Suprapubic skin (tissue), 4 donors: ENCODE results near the gene PRKG2.

Experiments used
- EP300 ChIP-seq: sonication (generic); formaldehyde crosslinking; IDR thresholded peaks from one replicate; pipeline ENCODE4 v1.6.1; 2017; ENCODE audit warnings: antibody characterized with exemption
- POLR2A ChIP-seq, 2 donors: fragments of 450-650 bp; IDR thresholded peaks; one replicate each; pipeline ENCODE4 v1.6.1; 2017; ENCODE audit warnings: antibody characterized with exemption in 2 of 2, mild to moderate bottlenecking in 2 of 2, moderate library complexity in 2 of 2
- POLR2AphosphoS5 ChIP-seq, 3 donors: sonication (generic); formaldehyde crosslinking; IDR thresholded peaks; one replicate each; pipeline ENCODE4 v1.6.1; 2017; ENCODE audit warnings: antibody characterized with exemption in 3 of 3
- TF ChIP-seq, protein P1 (sequence below), 2 donors: fragments of 200-600 bp in 1 of 2; fragments of 450-650 bp in 1 of 2; sonication (generic) in 1 of 2; IDR thresholded peaks; one replicate each; pipeline ENCODE4 v1.5.1; 2016 to 2019; ENCODE audit warnings: antibody characterized with exemption in 2 of 2, mild to moderate bottlenecking in 1 of 2, moderate library complexity in 1 of 2

DNA sequence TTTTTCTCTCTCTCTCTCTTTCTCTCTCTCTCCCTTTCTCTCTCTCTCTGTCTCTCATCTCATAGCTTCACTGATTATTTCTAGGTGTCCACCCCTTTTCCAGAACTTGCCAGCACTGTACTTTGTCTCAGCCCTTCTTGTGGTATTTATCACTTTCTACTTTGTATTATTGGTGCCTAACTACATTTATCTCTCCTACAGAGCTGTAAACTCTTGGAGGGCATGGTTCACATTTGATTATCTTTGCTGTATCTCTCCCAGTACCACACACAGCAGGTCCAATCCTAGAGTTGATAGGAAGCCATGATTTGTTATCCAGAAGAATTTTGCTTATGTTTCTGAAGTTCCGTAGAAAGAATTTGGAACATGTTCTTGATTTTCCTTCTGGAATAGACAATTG lies 5.2 kb upstream of the PRKG2 start:
- TF ChIP-seq, protein P1, sequence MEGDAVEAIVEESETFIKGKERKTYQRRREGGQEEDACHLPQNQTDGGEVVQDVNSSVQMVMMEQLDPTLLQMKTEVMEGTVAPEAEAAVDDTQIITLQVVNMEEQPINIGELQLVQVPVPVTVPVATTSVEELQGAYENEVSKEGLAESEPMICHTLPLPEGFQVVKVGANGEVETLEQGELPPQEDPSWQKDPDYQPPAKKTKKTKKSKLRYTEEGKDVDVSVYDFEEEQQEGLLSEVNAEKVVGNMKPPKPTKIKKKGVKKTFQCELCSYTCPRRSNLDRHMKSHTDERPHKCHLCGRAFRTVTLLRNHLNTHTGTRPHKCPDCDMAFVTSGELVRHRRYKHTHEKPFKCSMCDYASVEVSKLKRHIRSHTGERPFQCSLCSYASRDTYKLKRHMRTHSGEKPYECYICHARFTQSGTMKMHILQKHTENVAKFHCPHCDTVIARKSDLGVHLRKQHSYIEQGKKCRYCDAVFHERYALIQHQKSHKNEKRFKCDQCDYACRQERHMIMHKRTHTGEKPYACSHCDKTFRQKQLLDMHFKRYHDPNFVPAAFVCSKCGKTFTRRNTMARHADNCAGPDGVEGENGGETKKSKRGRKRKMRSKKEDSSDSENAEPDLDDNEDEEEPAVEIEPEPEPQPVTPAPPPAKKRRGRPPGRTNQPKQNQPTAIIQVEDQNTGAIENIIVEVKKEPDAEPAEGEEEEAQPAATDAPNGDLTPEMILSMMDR (IDR thresholded peaks at IDR 0.05) = no peak
- TF ChIP-seq POLR2A (IDR thresholded peaks at IDR 0.05) (no peak), POLR2AphosphoS5 (IDR thresholded peaks at IDR 0.05) (no peak), EP300 (no peak)
